Upper lobe of left lung (tissue), 4 donors: ENCODE results near the gene GPATCH2.

ENCODE experiments used
- POLR2AphosphoS5 ChIP-seq, 2 donors: sonication (generic); formaldehyde crosslinking; IDR thresholded peaks; one replicate each; pipeline ENCODE4 v1.5.1; 2017; ENCODE audit warnings: antibody characterized with exemption in 2 of 2
- TF ChIP-seq, protein P1 (sequence below), 6 experiments: fragments of 450-650 bp in 4 of 6; fragments of 200-600 bp in 2 of 6; sonication (generic) in 2 of 6; IDR thresholded peaks; one replicate each; pipeline ENCODE4 v1.5.1; 2016 to 2019; ENCODE audit warnings: antibody characterized with exemption in 6 of 6

GRCh38 chr1:217495249-217495648 lies 135.6 kb downstream of the GPATCH2 start:
- TF ChIP-seq, protein P1, sequence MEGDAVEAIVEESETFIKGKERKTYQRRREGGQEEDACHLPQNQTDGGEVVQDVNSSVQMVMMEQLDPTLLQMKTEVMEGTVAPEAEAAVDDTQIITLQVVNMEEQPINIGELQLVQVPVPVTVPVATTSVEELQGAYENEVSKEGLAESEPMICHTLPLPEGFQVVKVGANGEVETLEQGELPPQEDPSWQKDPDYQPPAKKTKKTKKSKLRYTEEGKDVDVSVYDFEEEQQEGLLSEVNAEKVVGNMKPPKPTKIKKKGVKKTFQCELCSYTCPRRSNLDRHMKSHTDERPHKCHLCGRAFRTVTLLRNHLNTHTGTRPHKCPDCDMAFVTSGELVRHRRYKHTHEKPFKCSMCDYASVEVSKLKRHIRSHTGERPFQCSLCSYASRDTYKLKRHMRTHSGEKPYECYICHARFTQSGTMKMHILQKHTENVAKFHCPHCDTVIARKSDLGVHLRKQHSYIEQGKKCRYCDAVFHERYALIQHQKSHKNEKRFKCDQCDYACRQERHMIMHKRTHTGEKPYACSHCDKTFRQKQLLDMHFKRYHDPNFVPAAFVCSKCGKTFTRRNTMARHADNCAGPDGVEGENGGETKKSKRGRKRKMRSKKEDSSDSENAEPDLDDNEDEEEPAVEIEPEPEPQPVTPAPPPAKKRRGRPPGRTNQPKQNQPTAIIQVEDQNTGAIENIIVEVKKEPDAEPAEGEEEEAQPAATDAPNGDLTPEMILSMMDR (IDR thresholded peaks at IDR 0.05): no peak
- TF ChIP-seq POLR2AphosphoS5 (IDR thresholded peaks at IDR 0.05): no peak
